HepG2 (cell line): ENCODE results near the gene SEMA4C. TPM values are rescaled to one million over a fixed set of nuclear protein-coding genes. Genes with fewer than 3 reads are reported as not detected.

Experiments used
- CEBPB ChIP-seq: IDR thresholded peaks from 2 replicates; pipeline ENCODE4 v1.6.1; 2011; ENCODE audit warnings: low read depth, low read length, improper control_type of control experiment, borderline replicate concordance
- CENPT ChIP-seq: sonication (generic); formaldehyde crosslinking; IDR thresholded peaks from 2 replicates; pipeline ENCODE4 v1.8.0; 2022; ENCODE audit warnings: low read depth, mild to moderate bottlenecking, moderate library complexity, missing genetic modification reagents
- GATA4 ChIP-seq: sonication (generic); IDR thresholded peaks from 2 replicates; pipeline ENCODE4 v1.6.1; 2016; ENCODE audit warnings: antibody characterized with exemption, low read depth, borderline replicate concordance
- MAF1 ChIP-seq: sonication (generic); formaldehyde crosslinking; IDR thresholded peaks from 2 replicates; pipeline ENCODE4 v1.5.0; 2020; ENCODE audit warnings: missing genetic modification reagents, borderline replicate concordance
- SKI ChIP-seq: fragments of 450-650 bp; IDR thresholded peaks from one replicate; pipeline ENCODE4 v1.6.1; 2018; ENCODE audit warnings: mild to moderate bottlenecking; ENCODE audit not compliant: partially characterized antibody
- ZNF292 ChIP-seq: sonication (generic); formaldehyde crosslinking; IDR thresholded peaks from 2 replicates; pipeline ENCODE4 v1.8.1; 2022; ENCODE audit warnings: mild to moderate bottlenecking, low read depth, missing genetic modification reagents, borderline replicate concordance
- ZNF775 ChIP-seq: sonication (generic); formaldehyde crosslinking; IDR thresholded peaks from 2 replicates; pipeline ENCODE4 v1.4.0; 2020; ENCODE audit warnings: missing genetic modification reagents, mild to moderate bottlenecking, moderate library complexity, borderline replicate concordance
- ZNF850 ChIP-seq: sonication (generic); formaldehyde crosslinking; conservative IDR thresholded peaks from 2 replicates; pipeline ENCODE4 v1.9.0; 2021; ENCODE audit warnings: mild to moderate bottlenecking, missing genetic modification reagents
- ZSCAN30 ChIP-seq: sonication (generic); formaldehyde crosslinking; IDR thresholded peaks from 2 replicates; pipeline ENCODE4 v1.5.0; 2020; ENCODE audit warnings: mild to moderate bottlenecking, missing genetic modification reagents
- polyA plus RNA-seq, 8 experiments: library from polyadenylated mRNA; depleted of rRNA in 3 of 8; stranded (reverse) in 7 of 8; unstranded in 1 of 8; fragments of >200 nt; fragmentation: Illumina TruSeq in 4 of 8; extraction: Trizol in 4 of 8; gene quantifications; 2 replicates each; pipeline versions ENCODE4 v1.2.1 to v1.2.3, GENCODE V29; 2011 to 2016; ENCODE audit warnings: low read depth in 4 of 8, missing spikeins in 1 of 8, mixed read lengths in 1 of 8; ENCODE audit not compliant: insufficient read depth in 1 of 8
- total RNA-seq, 5 experiments: library from RNA; depleted of rRNA; stranded (reverse); fragments of >200 nt; fragmentation: Illumina TruSeq; extraction: Trizol; gene quantifications; 2 replicates each; pipeline ENCODE4 v1.2.3, GENCODE V29; 2016; ENCODE audit warnings: low read depth in 1 of 5
- TF ChIP-seq, protein P1 (sequence below): sonication (generic); formaldehyde crosslinking; IDR thresholded peaks from 2 replicates; pipeline ENCODE4 v1.4.0; 2020; ENCODE audit warnings: missing genetic modification reagents
- TF ChIP-seq, protein P2 (sequence below): sonication (generic); formaldehyde crosslinking; IDR thresholded peaks from 2 replicates; pipeline ENCODE4 v1.5.1; 2020; ENCODE audit warnings: mild to moderate bottlenecking, missing genetic modification reagents
- TF ChIP-seq, protein P3 (sequence below): sonication (generic); formaldehyde crosslinking; IDR thresholded peaks from 2 replicates; pipeline ENCODE4 v1.5.1; 2020; ENCODE audit warnings: mild to moderate bottlenecking, missing genetic modification reagents, moderate library complexity
- TF ChIP-seq, protein P4 (sequence below): sonication (generic); formaldehyde crosslinking; IDR thresholded peaks from 2 replicates; pipeline ENCODE4 v1.9.0; 2021; ENCODE audit warnings: missing genetic modification reagents, borderline replicate concordance
- TF ChIP-seq, protein P5 (sequence below): sonication (generic); formaldehyde crosslinking; IDR thresholded peaks from 2 replicates; pipeline ENCODE4 v1.4.0; 2020; ENCODE audit warnings: low read depth, mild to moderate bottlenecking, missing genetic modification reagents

SEMA4C gene
- total and polyA plus RNA-seq, 2 of the 13 experiments (the other 11 are each of a cell fraction or from before 2014, with no cell fraction given) = 25.9 to 46.6 TPM

DNA sequence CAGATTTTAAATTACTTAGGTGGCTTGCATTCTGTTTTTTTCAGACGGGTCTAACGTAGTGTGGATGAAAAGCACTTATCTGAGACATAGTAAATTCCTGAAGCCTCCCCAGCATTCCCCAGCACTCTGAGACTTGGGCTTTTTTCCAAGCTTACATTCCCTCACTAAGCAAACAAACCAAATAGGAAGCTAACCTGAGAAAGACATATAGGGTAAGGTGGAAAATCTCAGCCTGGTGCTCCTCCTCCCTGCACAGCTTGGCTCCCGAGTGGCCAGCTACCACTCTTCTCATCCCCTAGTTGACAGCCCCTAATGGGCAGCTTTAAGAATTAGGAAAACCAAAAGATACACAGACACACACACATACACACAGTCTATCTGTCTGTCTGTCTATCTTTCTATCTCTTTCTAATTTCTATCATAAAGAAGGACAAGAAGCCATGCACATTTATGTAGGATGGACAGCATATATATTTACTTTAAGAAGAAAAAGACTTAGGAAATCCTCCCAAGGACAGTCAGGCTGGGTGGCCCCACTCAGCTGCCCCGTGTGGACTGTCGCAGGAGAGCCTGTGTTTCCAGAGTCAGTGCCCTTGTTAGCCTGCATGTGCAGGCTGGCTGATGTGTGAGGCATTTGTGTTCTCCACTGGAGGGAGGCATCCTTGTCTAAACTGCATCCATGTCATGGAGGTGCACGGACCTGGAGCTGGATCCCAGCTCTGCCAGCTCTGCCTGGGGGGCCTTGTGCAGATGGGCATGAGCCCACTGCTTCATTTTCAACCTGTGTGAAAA lies 45.6 kb downstream of the SEMA4C start (continued):
- TF ChIP-seq, protein P1, sequence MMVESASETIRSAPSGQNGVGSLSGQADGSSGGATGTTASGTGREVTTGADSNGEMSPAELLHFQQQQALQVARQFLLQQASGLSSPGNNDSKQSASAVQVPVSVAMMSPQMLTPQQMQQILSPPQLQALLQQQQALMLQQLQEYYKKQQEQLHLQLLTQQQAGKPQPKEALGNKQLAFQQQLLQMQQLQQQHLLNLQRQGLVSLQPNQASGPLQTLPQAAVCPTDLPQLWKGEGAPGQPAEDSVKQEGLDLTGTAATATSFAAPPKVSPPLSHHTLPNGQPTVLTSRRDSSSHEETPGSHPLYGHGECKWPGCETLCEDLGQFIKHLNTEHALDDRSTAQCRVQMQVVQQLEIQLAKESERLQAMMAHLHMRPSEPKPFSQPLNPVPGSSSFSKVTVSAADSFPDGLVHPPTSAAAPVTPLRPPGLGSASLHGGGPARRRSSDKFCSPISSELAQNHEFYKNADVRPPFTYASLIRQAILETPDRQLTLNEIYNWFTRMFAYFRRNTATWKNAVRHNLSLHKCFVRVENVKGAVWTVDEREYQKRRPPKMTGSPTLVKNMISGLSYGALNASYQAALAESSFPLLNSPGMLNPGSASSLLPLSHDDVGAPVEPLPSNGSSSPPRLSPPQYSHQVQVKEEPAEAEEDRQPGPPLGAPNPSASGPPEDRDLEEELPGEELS (CRISPR knock-in tag) = no peak
- TF ChIP-seq, protein P2, sequence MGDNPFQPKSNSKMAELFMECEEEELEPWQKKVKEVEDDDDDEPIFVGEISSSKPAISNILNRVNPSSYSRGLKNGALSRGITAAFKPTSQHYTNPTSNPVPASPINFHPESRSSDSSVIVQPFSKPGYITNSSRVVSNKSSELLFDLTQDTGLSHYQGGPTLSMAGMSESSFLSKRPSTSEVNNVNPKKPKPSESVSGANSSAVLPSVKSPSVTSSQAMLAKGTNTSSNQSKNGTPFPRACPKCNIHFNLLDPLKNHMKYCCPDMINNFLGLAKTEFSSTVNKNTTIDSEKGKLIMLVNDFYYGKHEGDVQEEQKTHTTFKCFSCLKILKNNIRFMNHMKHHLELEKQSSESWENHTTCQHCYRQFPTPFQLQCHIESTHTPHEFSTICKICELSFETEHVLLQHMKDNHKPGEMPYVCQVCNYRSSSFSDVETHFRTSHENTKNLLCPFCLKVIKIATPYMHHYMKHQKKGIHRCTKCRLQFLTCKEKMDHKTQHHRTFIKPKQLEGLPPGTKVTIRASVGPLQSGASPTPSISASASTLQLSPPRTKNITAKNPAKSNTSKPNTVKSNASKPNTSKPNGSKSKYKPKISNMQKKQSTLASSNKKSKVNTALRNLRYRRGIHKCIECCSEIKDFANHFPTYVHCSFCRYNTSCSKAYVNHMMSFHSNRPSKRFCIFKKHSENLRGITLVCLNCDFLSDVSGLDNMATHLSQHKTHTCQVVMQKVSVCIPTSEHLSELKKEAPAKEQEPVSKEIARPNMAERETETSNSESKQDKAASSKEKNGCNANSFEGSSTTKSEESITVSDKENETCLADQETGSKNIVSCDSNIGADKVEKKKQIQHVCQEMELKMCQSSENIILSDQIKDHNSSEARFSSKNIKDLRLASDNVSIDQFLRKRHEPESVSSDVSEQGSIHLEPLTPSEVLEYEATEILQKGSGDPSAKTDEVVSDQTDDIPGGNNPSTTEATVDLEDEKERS = no peak
- TF ChIP-seq, protein P3, sequence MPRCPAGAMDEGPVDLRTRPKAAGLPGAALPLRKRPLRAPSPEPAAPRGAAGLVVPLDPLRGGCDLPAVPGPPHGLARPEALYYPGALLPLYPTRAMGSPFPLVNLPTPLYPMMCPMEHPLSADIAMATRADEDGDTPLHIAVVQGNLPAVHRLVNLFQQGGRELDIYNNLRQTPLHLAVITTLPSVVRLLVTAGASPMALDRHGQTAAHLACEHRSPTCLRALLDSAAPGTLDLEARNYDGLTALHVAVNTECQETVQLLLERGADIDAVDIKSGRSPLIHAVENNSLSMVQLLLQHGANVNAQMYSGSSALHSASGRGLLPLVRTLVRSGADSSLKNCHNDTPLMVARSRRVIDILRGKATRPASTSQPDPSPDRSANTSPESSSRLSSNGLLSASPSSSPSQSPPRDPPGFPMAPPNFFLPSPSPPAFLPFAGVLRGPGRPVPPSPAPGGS (CRISPR knock-in tag) = no peak
- no peak for TF ChIP-seq CENPT (CRISPR knock-in tag)
- no peak for TF ChIP-seq GATA4
- TF ChIP-seq SKI = no peak
- 0 out of 2 replicates have a peak, but pooled peaks have one; percentile 22 for TF ChIP-seq ZSCAN30 (CRISPR knock-in tag)
- no peak for TF ChIP-seq CEBPB
- TF ChIP-seq, protein P4, sequence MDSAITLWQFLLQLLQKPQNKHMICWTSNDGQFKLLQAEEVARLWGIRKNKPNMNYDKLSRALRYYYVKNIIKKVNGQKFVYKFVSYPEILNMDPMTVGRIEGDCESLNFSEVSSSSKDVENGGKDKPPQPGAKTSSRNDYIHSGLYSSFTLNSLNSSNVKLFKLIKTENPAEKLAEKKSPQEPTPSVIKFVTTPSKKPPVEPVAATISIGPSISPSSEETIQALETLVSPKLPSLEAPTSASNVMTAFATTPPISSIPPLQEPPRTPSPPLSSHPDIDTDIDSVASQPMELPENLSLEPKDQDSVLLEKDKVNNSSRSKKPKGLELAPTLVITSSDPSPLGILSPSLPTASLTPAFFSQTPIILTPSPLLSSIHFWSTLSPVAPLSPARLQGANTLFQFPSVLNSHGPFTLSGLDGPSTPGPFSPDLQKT (CRISPR knock-in tag) = no peak
- no peak for TF ChIP-seq ZNF292 (CRISPR knock-in tag)
- TF ChIP-seq, protein P5, sequence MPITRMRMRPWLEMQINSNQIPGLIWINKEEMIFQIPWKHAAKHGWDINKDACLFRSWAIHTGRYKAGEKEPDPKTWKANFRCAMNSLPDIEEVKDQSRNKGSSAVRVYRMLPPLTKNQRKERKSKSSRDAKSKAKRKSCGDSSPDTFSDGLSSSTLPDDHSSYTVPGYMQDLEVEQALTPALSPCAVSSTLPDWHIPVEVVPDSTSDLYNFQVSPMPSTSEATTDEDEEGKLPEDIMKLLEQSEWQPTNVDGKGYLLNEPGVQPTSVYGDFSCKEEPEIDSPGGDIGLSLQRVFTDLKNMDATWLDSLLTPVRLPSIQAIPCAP (CRISPR knock-in tag) = no peak
- TF ChIP-seq ZNF850 = no peak
- no peak for TF ChIP-seq ZNF775
- no peak for TF ChIP-seq MAF1 (CRISPR knock-in tag)
- TF ChIP-seq, all 625 proteins: peak for 26
